DND-41 (cell line): Measurements from ENCODE around the gene PC.

Source experiments
- ATAC-seq: fragments of 200-7000 bp; cut with Tn5 transposase; 3 replicates; pipeline ENCODE4 v1.9.1; 2021; ENCODE audit warnings: low read depth; ENCODE audit not compliant: insufficient read depth
- DNase-seq: peaks from one replicate; pipeline ENCODE4 v3.0.0-alpha.2; 2020
- H2AFZ ChIP-seq: 2 replicates; pipeline ENCODE4 v1.6.0; 2012; ENCODE audit warnings: low read depth, low read length
- H3K27ac ChIP-seq: 2 replicates; pipeline ENCODE4 v1.5.1; 2012; ENCODE audit warnings: low read length, inconsistent platforms
- H3K27me3 ChIP-seq: fragments of 200-600 bp; sonication (generic); 2 replicates; pipeline ENCODE4 v1.6.0; 2012; ENCODE audit warnings: low read length, mild to moderate bottlenecking, inconsistent platforms; ENCODE audit not compliant: insufficient read depth, poor library complexity
- H3K36me3 ChIP-seq: 2 replicates; pipeline ENCODE4 v1.5.1; 2012; ENCODE audit warnings: low read length, inconsistent platforms; ENCODE audit not compliant: insufficient read depth
- H3K4me1 ChIP-seq: 2 replicates; pipeline ENCODE4 v1.5.1; 2012; ENCODE audit warnings: mild to moderate bottlenecking, low read length; ENCODE audit not compliant: insufficient read depth
- H3K4me2 ChIP-seq: 2 replicates; pipeline ENCODE4 v1.6.0; 2012; ENCODE audit warnings: mild to moderate bottlenecking, moderate library complexity, low read length, inconsistent platforms; ENCODE audit not compliant: insufficient read depth
- H3K4me3 ChIP-seq, 2 experiments: fragments of 200-600 bp in 1 of 2; shearing (Covaris generic) in 1 of 2; 2 replicates each; pipeline ENCODE4 v1.5.1; 2012 to 2016; ENCODE audit warnings: inconsistent platforms in 2 of 2, low read length in 2 of 2, mild to moderate bottlenecking in 2 of 2, low read depth in 1 of 2, moderate library complexity in 1 of 2
- H3K79me2 ChIP-seq: 2 replicates; pipeline ENCODE4 v1.6.0; 2012; ENCODE audit warnings: low read length, inconsistent platforms; ENCODE audit not compliant: insufficient read depth
- H3K9ac ChIP-seq: 2 replicates; pipeline ENCODE4 v1.6.0; 2012; ENCODE audit warnings: low read depth, mild to moderate bottlenecking, inconsistent platforms, low read length, moderate library complexity
- H3K9me3 ChIP-seq: 2 replicates; pipeline ENCODE4 v1.5.1; 2012; ENCODE audit warnings: low read length, moderate library complexity, mild to moderate bottlenecking, inconsistent platforms; ENCODE audit not compliant: insufficient read depth, severe bottlenecking
- H4K20me1 ChIP-seq: 2 replicates; pipeline ENCODE4 v1.6.0; 2012; ENCODE audit warnings: low read length; ENCODE audit not compliant: insufficient read depth
- EZH2 ChIP-seq: IDR thresholded peaks from 3 replicates; pipeline ENCODE4 v1.6.1; 2012; ENCODE audit warnings: borderline replicate concordance, low read depth, mild to moderate bottlenecking, moderate library complexity, low read length, inconsistent platforms; ENCODE audit not compliant: severe bottlenecking
- TF ChIP-seq, protein P1 (sequence below): IDR thresholded peaks from 2 replicates; pipeline ENCODE4 v1.5.1; 2012; ENCODE audit warnings: borderline replicate concordance, low read length, moderate library complexity, mild to moderate bottlenecking; ENCODE audit not compliant: poor library complexity, severe bottlenecking; ENCODE audit errors: extremely low read depth

The PC gene

DNA sequence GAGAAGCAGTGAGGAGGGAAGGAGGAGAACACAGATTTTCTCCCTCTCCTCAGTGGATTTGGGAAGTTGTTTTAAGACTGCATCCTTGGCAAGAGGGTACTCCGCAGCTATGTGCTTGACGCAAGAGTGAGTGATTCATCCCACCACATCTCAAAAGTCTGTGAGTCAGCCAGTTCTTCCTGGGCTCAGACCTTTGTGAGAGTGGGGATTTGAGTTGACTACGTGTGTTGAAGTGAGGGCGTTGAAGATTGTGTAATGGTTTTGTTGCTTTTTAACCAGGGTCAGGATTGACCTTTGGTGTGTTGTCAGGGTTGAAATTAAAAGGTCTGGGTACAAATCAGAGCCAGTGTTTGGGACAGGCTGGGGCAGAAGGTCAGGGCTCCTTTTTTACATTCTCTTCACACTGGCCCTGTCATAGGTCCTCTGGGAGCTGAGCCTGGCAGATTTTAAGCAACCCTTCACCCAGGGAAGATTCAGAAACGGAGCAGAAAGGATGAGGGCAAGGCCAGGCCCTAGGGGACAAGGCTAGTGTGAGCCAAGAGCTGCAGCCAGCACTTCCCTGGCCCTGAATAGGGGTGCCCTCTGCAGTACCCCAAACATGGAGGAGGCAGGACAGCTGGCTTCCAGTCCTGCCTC is 12.7 kb upstream of the PC start:
- H3K27ac ChIP-seq: no peak overlapping the region
- H3K9me3 ChIP-seq: no peaks in the 10 kb centered on the region
- ATAC-seq (no peak), DNase-seq (no peak)
- H3K4me2 ChIP-seq: no peak overlapping the region
- H3K4me3 ChIP-seq: no peak overlapping the region
- H3K36me3 ChIP-seq: no peaks in the 10 kb centered on the region
- H3K27me3 ChIP-seq: no peaks in the 10 kb centered on the region
- TF ChIP-seq, protein P1, sequence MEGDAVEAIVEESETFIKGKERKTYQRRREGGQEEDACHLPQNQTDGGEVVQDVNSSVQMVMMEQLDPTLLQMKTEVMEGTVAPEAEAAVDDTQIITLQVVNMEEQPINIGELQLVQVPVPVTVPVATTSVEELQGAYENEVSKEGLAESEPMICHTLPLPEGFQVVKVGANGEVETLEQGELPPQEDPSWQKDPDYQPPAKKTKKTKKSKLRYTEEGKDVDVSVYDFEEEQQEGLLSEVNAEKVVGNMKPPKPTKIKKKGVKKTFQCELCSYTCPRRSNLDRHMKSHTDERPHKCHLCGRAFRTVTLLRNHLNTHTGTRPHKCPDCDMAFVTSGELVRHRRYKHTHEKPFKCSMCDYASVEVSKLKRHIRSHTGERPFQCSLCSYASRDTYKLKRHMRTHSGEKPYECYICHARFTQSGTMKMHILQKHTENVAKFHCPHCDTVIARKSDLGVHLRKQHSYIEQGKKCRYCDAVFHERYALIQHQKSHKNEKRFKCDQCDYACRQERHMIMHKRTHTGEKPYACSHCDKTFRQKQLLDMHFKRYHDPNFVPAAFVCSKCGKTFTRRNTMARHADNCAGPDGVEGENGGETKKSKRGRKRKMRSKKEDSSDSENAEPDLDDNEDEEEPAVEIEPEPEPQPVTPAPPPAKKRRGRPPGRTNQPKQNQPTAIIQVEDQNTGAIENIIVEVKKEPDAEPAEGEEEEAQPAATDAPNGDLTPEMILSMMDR: no peak
- TF ChIP-seq EZH2: no peak
- 0 out of 2 replicates have a peak, but pooled peaks cover 7% of the 10 kb centered on the region for H4K20me1 ChIP-seq
- 0 out of 2 replicates have a peak, but pooled peaks cover 3% of the 10 kb centered on the region for H3K4me1 ChIP-seq
- H3K9ac ChIP-seq: no peak overlapping the region
- no peaks in the 10 kb centered on the region for H3K79me2 ChIP-seq
- no peak overlapping the region for H2AFZ ChIP-seq

DNA sequence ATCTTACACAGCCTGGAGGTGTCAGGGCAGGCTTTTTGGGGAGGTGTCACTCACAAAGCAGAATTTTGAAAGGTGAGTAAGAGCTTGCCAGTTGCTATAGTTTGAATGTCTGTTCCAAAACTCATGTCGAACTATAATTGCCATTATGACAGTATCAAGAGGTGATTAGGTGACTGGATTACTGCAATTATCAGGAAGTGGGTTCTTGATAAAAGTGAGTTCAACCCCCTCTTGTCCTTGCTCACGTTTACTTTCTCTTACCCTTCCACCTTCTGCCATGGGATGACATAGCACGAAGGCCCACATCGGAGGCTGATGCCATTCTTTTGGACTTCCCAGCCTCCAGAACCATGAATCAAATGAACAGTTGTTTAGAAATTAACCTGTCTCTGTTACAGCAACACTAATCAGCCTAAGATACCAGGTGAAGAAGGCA is 12.2 kb upstream of the PC start:
- Histone ChIP-seq H3K27me3 (no peaks in the 10 kb centered on the region), H3K4me2 (no peak overlapping the region), H3K36me3 (no peaks in the 10 kb centered on the region), H3K9me3 (no peaks in the 10 kb centered on the region), H3K79me2 (no peaks in the 10 kb centered on the region), H3K9ac (no peak overlapping the region), H4K20me1 (0 out of 2 replicates have a peak, but pooled peaks cover 2% of the 10 kb centered on the region), H3K27ac (no peak overlapping the region), H3K4me1 (0 out of 2 replicates have a peak, but pooled peaks cover 3% of the 10 kb centered on the region), H3K4me3 (no peak overlapping the region), H2AFZ (no peak overlapping the region)
- ATAC-seq: no peak
- no peak for DNase-seq
- TF ChIP-seq, protein P1: no peak
- TF ChIP-seq EZH2: no peak

DNA sequence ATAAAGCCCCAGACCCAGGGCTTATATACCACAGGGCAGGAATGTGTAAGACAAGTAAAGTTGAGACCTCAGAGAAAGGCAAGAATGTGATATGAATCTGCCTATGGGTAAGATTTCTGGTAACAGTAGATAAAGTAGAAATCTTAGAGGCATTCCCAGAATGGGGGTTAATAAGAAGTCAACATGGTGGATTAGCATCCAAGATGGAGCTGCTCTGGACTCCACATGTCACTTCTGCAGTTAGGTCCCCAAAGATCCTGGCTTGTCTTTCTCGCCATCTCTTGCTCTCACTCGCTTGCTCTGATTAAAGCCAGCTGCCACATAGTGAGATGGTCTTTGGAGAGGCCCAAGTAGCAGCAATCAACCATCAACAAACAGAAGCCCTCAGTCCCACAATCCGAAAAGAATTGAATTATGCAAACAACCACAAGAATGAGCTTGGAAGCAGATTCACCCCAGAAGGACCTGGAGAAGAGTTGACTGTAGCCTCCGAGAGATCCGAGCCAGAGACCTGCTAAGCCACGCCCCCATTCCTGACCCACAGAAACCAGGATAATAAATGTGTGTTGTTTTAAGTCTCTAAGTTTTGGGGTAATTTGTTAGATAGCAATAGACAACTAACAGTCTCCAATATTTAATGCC is 11.5 kb upstream of the PC start:
- no peaks in the 10 kb centered on the region for H3K36me3 ChIP-seq
- no peak overlapping the region for H3K4me3 ChIP-seq
- H4K20me1 ChIP-seq: no peaks in the 10 kb centered on the region
- no peak overlapping the region for H3K27ac ChIP-seq
- H3K4me2 ChIP-seq: no peak overlapping the region
- ATAC-seq: no peak
- TF ChIP-seq, protein P1: no peak
- no peak for TF ChIP-seq EZH2
- H3K27me3 ChIP-seq: no peaks in the 10 kb centered on the region
- H3K79me2 ChIP-seq: no peaks in the 10 kb centered on the region
- no peak overlapping the region for H2AFZ ChIP-seq
- H3K9me3 ChIP-seq: no peaks in the 10 kb centered on the region
- H3K4me1 ChIP-seq: 0 out of 2 replicates have a peak, but pooled peaks cover 3% of the 10 kb centered on the region
- DNase-seq: no peak
- H3K9ac ChIP-seq: no peak overlapping the region
